ENCODE results near the gene DNHD1.
A peak's percentile ranks its signal among the peaks of the same experiment; 100 is the strongest.
"Not testable (repeated sequence)": the region's sequence is repeated elsewhere in the genome, so short reads cannot be mapped to it uniquely, and the experiment has no call there.

DNHD1 gene

DNA sequence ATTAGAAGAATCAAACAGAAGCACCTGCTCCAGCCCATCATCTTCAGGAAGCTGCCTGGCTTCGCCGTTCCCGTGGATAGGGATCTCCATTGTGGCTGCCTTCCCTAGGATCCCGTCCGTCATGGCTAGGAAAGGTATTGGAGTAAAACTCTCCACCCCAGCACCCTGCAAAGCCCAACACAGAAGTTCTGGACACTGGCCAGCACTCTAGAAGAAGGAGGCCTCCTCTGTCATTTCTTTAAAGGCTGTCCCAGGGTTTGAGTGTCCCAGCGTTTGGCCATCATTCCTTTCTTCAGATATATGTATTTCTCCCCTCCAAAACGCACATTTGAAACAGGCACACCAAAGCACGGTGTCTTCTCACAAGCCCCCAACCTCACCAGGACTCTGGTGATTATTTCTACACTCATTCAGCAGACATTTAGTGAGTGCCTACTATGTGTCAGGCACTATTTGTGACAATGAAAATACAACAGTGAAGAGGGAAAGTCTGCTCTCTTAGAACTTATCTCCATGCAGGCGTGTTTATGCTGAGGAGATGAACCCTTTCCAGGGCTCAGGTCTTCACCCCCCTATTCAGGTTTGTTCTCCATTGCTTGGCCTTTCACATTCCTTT is 16.7 kb upstream of the DNHD1 start:
- DNase-seq = no peak

DNA sequence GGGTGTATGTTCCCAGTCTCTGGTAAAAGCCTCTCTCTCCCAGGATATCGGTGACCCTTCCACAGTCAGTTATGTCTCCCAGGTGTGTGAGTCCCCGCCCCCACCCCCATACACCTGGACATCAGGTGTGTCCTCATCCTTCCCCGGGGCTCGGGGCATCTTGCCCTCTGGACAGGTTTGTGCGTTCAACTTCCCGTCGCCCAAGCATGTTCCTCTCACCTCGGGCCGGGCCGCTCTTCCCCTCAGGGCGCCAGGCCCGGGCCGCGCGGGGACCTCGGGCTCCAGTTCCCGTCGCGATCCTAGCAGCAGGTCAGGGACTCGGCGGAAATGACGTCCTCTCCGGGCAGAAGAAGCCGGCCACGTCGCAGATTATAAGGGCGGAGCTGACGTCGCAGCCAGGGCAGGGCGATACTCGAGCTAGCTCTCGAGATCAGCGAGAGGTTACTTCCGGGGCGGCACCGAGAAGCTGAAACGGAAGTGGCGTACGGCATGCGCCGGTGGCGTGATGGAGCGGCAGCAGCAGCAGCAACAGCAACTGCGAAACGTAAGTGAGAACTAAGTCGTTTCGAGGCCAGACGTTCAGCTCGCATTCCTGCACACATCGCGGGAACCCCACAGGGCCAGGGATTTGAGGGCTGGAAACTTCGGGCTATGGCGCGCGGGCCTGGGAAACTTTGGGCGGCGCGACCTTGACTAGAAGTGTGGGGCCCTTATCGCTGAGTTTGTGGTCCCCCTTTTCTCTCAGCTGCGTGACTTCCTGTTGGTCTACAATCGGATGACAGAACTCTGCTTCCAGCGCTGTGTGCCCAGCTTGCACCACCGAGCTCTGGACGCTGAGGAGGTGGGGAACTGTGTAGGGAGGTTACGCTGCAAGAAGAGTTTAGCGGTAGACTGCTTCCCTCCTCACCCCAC is 15.8 kb upstream of the DNHD1 start, which contains the start of the genes ARFIP2 and TIMM10B:
ARFIP2 (minus strand) TSS at position 320 of the 912 bp plus-strand sequence. CDS start 910 bp downstream, outside the sequence.
TIMM10B (plus strand) TSS at position 490 of the 912 bp plus-strand sequence; CDS start at position 506, 16 bp downstream.
- peak; percentile 99 to 100 for DNase-seq

DNA sequence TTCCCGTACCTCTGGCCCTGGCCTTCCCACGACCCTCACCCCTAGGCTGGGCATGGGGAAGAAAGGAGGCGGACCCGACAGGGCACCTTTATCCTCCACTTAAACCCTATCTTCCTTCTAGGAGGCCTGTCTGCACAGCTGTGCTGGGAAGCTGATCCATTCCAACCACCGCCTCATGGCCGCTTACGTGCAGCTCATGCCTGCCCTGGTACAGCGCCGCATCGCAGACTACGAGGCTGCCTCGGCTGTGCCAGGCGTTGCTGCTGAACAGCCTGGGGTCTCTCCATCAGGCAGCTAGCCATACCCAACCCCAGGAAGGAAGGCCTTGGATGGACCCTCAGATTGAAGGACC is 15.2 kb upstream of the DNHD1 start:
- DNase-seq = no peak

DNA sequence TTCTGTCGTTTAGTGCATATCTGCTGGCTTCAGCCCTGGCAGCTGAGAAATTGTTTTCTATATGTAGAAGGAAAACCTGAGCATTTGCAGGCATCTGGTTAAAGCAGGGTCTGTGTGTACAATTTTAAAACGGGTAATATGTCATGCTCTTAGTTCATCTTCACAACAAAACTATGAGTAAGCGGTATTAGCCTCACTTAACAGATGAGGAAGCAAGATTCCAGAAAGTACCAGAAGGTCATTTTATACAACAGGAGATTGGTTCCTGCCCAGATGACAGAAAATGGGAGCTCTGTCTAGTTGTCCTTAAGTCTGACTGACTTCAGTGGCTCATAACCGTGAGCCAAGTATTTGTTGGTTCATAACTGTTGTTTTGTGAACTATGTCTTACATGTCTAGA is 14.6 kb upstream of the DNHD1 start:
- DNase-seq = peak; percentile 13 to 27

DNA sequence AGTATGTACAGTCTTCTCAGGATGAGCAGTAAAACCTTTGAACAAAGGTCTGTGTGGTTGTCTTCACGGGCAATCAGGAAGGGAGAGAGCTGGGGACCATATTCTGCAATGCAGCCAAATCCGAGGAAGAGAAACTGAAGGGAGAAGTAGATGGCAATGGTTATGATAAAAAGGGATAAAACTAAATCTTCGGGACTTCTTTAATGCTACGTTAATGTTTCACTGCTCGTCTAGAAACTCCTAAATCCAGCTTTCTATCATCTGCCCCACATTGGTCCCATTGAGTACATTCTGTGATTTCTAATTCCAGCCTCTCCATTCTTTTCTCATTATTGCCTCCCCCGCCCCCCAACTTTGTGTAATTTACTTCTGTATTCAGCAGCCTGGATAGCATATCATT is 14.1 kb upstream of the DNHD1 start:
- DNase-seq = no peak

DNA sequence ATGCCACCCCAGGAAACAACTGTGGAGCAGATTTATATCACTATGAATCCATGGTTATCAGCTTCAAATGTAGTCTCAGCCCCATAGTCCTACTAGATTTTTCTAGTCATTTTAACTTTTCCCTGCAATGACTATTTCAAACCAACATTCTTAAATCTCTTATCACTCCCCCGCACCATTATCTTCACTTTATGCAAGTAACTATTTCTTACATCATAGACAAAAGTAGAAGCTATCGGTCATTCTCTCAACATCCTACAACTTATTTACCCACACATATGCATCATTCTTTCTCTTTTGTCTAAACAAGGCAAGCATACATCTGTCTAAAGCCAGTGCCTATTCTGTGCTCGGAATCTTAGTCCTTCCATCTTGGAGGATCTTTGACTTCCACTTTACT is 11.4 kb upstream of the DNHD1 start:
- DNase-seq = no peak

DNA sequence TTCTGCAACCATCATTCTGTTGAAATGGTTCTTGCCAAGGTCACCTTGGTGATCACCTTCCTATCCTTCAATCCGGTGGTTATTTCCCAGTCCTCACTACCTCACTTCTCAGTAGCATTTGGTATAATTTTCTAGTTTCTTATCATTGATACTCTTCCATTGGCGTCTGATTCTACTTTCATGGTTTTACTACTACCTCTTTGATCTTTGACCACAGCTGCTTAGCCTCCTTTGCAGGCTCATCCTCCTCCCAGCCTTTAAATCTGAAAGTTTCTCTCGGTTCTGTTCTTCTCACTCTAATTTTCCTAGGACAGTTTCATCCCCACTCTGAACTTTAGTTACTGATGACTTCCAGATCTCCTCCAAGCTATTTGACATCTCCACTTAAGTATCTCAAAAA is 10.8 kb upstream of the DNHD1 start:
- no peak for DNase-seq

DNA sequence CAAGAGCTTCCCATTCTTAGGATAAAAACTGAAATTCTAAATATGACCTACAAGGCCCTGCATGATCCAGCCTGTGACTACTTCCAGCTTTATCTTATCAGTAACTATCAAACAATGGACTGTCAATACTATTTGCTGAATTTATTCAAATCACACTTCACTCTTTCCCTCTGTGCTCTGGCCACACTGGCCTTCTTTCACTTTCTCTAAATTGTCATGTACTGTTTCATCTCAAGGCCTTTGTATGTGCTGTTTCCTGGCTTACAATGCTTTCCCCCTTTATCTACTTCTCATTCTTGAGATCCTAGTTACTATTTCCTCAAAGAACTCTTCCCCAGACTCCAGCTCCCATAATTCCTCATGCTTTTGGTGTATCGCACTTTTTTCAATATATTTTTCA is 10.1 kb upstream of the DNHD1 start:
- DNase-seq = no peak

DNA sequence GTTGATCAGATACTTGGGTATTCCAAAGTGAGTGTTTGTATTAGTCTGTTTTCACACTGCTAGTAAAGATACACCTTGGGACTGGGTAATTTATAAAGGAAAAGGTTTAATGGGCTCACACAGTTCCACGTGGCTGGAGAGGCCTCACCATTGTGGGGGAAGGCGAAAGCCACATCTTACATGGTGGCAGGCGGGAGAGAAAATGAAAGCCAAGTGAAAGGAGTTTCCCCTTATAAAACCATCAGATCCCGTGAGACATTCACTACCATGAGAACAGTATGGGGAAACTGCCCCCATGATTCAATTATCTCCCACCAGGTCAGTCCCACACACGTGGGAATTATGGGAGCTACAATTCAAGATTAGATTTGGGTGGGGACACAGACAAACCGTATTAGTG is 8.7 kb upstream of the DNHD1 start:
- no peak for DNase-seq

DNA sequence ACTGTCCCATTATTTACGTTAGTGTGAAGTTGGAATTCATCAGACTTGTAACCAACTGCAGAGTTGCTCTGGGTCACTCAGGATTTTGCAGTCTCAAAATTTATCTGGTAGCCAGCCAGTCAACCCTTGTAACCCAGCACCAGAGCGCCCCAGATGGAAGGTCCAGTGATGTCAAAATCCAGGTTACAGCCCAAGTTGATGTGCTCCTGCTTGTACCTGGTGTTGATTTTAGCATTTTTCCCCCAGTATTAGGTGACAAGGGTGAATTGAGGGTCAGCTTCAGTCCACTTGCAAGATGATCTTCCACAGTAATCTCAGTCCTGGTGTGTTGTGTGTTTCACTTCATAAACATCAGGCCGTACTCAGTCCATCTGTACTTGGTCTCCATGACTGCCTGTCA is 8.3 kb upstream of the DNHD1 start:
- no peak for DNase-seq

DNA sequence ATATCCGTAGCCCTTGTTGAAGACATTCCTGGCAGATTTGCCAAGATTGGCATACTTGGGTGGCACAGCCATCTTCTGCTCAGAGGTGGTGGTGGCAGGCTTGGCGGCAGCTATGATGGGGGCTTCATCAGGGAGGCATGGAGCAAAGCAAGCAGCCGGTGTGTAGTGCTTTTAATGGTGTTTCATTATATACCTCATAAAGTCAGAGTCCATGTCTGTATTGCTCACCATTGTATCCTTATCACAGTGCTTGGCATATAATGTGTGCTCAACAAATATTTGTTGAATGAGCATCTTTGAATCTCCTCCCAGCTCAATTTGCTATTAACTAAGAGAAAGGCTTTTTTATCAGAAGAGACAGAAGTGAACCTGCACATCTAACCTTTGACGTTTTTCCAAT is 7.8 kb upstream of the DNHD1 start:
- no peak for DNase-seq

DNA sequence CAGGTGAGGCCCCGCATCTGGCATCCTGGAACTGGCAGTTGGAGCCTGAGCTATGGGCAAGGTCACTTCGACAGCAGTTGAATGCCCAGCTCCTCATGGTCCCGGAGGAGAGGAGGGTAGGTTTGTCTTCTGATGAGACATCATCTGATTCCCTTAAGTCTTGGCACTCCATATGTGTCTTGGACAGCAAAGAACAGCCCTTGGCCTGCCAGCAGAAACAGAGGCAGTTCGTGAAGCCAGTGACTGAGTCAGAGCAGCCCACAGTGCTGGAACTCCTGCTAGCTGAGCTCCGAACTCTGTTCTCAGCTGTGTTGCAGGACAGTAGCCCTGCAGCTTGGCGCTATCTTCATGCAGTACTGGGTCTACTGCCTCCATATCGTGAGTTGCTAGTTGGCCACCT is 1.0 kb downstream of the DNHD1 start:
- DNase-seq = no peak

DNA sequence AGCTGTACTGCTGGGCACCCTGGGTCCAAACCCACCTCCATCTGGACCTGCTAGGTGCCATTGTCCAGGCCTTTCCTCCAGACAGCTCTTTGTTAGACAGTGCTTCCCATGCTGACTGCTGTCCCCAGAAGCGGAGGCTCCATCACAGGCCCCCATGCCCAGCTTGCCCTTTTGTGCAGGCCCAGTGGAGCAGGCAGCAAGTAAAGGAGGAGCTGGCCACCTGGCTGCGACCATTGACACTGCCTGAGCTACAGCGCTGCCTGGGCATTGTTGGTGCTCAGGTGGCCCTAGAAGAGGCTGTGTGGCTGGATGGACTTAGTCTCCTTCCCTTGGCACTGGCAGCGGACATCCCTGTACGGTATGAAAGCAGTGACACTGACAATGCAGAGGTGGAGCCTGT is 1.5 kb downstream of the DNHD1 start:
- no peak for DNase-seq

DNA sequence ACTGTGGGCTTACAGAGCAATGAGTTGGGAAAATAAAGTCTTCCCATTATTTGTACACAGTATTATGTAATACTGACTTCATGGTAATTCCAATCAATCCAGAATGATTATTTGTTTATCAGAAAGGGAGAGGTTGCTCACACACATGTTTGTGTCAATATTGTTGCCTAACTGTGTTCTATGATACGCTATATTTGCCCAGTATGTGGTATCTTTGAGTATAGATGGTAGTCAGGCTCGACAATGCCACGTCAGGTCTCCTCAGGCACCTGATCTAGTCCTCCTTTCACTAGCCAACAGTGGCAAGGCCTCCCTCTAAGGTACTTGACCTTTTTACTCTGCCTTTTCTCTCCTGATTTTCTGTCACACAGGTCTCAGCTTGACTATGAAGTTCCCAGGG is 5.3 kb downstream of the DNHD1 start:
- DNase-seq = no peak

DNA sequence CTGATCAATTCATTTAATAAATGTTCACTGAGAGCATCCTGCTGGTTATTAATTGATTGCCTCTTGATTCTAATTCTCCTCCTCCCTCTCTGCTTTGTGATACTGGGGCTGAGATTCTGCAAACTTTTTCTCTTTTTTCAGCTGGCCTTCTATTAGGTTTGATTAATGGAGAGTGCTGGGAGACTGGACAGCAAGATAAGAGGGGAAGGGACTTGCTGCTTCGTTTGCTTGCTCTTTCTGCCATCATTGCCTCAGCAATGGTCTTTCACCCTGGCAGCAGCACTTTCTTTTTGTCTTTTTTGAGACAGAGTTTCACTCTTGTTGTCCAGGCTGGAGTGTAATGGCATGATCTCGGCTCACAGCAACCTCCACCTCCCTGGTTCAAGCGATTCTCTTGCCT is 7.1 kb downstream of the DNHD1 start:
- no peak for DNase-seq

DNA sequence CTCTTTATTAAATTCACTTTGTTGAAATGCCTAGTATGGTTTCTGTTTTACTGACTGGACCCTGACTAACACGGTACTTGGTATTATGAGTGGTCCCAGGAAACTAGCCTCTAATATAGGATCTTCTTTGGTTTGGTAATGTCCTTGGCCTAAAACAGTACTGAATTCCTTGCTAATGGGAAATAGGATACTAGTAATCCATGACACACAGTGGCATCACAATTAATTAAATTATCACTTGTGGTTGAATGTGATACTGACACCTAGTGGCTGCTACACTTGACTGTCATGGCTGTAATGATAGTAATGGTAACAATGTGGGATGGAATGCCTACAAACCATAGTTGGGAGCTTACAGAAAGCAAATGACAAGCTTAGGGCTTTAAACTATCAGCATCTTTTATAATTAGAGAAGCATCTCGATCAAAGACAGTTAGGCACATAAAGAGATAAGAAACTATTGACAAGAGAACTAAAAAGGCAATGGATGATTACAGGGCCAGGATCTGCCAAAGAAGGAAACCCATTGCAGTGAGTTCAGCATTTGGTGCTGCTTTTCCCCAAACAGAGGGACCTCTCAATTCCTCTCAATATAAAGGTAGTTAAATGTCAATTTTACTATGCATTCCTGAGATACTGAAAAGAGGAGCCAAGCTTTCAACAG is 8.6 kb downstream of the DNHD1 start:
- peak; percentile 27 to 49 for DNase-seq

DNA sequence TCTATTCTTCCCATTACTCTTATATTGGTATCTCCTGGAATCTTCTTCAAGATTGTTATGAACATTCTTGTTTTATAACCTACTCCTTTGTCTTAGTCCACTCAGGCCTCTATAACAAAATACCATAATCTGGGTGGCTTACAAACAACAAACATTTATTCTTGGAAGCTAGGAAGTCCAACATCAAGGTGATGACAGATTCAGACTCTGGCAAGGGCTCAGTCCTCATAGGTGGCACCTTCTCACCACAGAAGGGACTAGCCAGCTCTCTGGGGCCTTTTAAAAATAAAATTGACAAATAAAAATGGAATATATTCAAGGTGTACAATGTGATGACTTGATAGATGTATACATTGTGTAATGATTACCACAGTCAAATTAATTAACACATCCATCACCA is 19.8 kb downstream of the DNHD1 start:
- DNase-seq = no peak

DNA sequence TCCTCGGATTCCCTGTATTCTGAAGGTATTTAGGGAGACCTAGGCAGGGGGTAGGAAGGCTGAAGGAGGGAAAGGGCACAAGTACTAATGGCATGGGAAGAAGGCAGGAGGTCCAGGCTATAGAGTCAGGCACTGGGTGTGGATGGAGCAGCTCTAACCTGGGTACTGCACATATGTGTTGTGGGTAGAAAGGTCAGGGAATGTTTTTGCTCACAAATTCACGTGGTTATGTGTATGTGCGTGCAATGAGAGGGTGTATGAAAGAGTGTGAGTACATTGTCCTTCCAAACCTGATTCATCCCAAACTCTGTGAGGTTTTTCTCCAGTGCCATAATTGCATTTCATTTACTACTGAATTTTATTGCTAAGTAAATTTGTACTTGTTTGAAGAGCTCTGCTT is 23.2 kb downstream of the DNHD1 start:
- DNase-seq = no peak

DNA sequence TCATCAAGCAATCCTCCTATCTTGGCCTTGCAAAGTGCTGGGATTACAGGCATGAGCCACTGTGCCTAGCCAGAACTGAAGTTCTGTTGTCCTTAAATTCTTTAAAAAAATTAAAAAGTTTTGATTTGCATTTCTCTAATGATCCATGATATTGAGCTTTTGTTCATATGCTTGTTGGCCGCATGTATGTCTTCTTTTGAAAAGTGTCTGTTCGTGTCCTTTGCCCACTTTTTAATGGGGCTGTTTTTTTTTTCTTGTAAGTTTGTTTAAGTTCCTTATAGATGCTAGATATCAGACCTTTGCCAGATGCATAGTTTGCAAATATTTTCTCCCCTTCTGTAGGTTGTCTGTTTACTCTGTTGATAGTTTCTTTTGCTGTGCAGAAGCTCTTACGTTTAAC is 24.9 kb downstream of the DNHD1 start:
- not testable (repeated sequence) for DNase-seq

DNA sequence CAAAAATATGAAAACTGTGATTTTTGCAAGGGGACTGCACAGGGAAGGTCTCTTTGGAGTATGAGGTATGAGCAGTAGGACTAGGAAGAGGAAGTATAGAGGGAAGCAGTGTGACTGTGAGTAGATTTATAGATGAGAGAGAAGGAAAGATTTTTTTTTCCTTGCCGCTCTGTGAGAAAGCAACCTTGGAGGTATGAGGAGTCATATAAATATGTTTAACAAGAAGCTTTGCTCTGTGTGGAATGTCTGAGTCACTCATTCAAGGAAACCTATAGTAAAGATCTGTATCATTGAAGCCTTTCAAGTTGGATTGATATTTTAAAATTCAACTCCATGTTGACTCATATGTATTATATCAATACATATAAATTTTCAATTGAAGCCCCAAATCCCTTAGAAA is 26.2 kb downstream of the DNHD1 start:
- no peak for DNase-seq

DNA sequence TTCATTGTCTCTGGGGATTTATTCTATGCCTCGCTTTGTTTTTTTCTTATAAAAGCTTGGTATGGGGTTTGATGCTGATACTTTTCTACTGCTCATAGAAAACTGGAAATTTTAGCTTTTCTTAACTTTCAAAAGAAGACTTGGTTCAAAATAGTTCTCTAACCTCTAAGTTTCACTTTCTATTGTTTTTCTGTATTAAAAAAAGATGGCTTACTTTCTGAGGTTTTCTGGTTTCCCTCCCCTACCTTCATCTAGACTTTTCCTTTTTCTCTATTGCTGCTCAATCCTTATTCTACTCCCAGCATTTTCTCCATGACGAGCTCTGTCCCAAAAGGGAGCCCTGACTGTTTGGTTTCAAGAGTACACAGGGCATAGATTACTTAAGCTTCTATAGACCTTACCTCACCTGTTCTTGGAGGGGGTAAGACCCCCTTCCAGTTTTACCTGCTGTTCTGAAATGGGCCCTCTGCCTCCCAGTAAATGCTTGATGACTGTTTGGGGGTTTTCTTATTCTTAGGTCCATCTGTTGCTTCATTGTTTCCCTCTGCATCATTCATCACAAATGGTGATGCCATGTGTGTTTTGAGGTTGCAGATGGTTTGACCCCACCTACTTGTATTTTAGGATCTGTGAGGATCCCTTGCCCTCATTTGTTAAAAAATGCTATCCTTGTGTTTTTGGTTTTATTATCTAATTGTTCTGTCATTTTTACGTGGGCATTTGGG is 29.5 kb downstream of the DNHD1 start:
- DNase-seq = no peak

DNA sequence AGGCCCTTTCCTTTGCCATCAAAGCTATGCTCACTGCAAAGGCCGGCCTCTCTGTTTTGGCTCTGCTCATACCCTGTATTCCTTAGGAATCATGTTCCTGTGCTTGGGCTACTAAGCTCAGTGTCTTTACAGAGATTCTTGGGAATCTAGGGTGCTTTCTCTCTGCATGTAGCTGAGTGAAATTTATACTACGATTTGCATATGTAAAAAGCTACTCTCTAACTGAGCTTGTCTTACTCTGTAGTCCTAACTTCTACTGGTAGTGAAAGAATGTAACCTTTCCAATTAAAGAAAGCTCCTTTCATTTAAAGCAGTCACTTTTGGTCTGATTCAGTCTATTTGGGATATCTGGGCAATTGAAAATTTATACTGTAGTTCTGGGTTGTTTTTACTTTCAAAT is 32.2 kb downstream of the DNHD1 start:
- DNase-seq = no peak

DNA sequence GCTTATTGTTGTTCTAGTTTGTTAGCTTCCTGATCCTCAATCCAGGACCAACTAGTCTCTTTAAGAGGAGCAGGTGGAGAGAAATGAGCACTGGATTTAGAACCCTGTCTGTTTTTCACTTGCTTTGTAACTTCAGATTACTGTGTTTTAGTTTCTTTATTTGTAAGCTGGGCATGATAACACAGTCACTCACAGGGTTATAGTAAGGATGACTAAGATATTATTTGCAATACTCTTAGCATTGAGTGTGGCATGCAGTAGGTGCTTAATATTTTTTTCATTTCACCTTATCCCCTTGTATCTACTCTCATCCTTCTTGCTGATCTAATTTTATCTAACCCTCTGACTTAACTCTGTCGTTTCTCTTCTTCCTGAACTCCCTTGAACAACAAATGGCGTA is 33.8 kb downstream of the DNHD1 start:
- no peak for DNase-seq

Measured in inflammatory macrophage (primary cell).